Caco-2 (cell line): ENCODE data around the gene C6orf89. TPM values are rescaled to one million over a fixed set of nuclear protein-coding genes. Genes with fewer than 3 reads are reported as not detected.

Experiments used
- BruUV-seq: library from RNA; stranded (reverse); fragments of 400-500 nt; replicated peaks from 2 replicates; lab custom pipeline; 2021; lab: Mats Ljungman, UMichigan
- CTCF ChIA-PET: fragments of 300-600 bp; sonication (Branson Sonifier 250); formaldehyde crosslinking; loops from one replicate; lab custom pipeline; 2022; ENCODE audit warnings: antibody characterized with exemption; lab: Charles Lee
- POLR2A ChIA-PET: fragments of 300-600 bp; sonication (Branson Sonifier 250); formaldehyde crosslinking; loops from one replicate; lab custom pipeline; 2022; ENCODE audit warnings: antibody characterized with exemption; lab: Charles Lee
- DNase-seq, 2 experiments: peaks; one replicate each; pipeline versions ENCODE4 v3.0.0 to v3.0.0-alpha.2; 2020 to 2022
- H3K27me3 ChIP-seq: replicated peaks from 2 replicates; pipeline ENCODE4 v1.6.0; 2011; ENCODE audit warnings: low read length; ENCODE audit not compliant: control insufficient read depth, insufficient read depth
- H3K36me3 ChIP-seq: 2 replicates; pipeline ENCODE4 v1.5.1; 2011; ENCODE audit warnings: low read length; ENCODE audit not compliant: control insufficient read depth, insufficient read depth
- H3K4me1 ChIP-seq: fragments of 250-450 bp; sonication (Bioruptor Pico); 2 replicates; pipeline ENCODE4 v1.5.1; 2020; ENCODE audit warnings: mild to moderate bottlenecking
- H3K4me3 ChIP-seq: 2 replicates; pipeline ENCODE4 v1.5.1; 2011; ENCODE audit warnings: low read depth, mild to moderate bottlenecking, control low read depth, low read length
- H3K9me3 ChIP-seq: fragments of 250-450 bp; sonication (Bioruptor Pico); 2 replicates; pipeline ENCODE4 v1.5.1; 2020; ENCODE audit warnings: mild to moderate bottlenecking, moderate library complexity
- H3K27ac Mint-ChIP-seq: one replicate; pipeline ENCODE4 v1.8.0; 2022; ENCODE audit warnings: mixed read lengths; ENCODE audit not compliant: unreplicated experiment
- H3K27me3 Mint-ChIP-seq: one replicate; pipeline ENCODE4 v1.8.0; 2022; ENCODE audit warnings: mixed read lengths; ENCODE audit not compliant: insufficient read depth, unreplicated experiment
- H3K36me3 Mint-ChIP-seq: one replicate; pipeline ENCODE4 v1.8.0; 2022; ENCODE audit warnings: mild to moderate bottlenecking, mixed read lengths; ENCODE audit not compliant: insufficient read depth, unreplicated experiment
- H3K4me1 Mint-ChIP-seq: one replicate; pipeline ENCODE4 v1.8.0; 2022; ENCODE audit warnings: low read depth, mixed read lengths; ENCODE audit not compliant: unreplicated experiment
- H3K4me3 Mint-ChIP-seq: one replicate; pipeline ENCODE4 v1.8.0; 2022; ENCODE audit warnings: mild to moderate bottlenecking, moderate library complexity, mixed read lengths; ENCODE audit not compliant: unreplicated experiment
- H3K9me3 Mint-ChIP-seq: one replicate; pipeline ENCODE4 v1.8.0; 2022; ENCODE audit warnings: mixed read lengths; ENCODE audit not compliant: unreplicated experiment
- intact Hi-C: fragments of 100-400 bp; cut with micrococcal nuclease; formaldehyde crosslinking; loops from one replicate; pipeline ENCODE4 v1.10.0; 2022; ENCODE audit not compliant: unreplicated experiment
- total RNA-seq: library from RNA; stranded (reverse); gene quantifications from 2 replicates; pipeline ENCODE4 v1.2.3, GENCODE V29; 2022
- TF ChIP-seq, protein P1 (sequence below), 2 experiments: fragments of 200-600 bp in 1 of 2; IDR thresholded peaks; 1 replicate in 1 of 2; 2 replicates in 1 of 2; pipeline versions ENCODE4 v1.5.1 to v1.8.0; 2011 to 2022; ENCODE audit warnings: antibody characterized with exemption in 1 of 2, control low read depth in 1 of 2, inconsistent platforms in 1 of 2, low read depth in 1 of 2, low read length in 1 of 2, mild to moderate bottlenecking in 1 of 2, moderate library complexity in 1 of 2; ENCODE audit not compliant: insufficient read depth in 1 of 2, severe bottlenecking in 1 of 2, unreplicated experiment in 1 of 2

Gene C6orf89
- total RNA-seq, 1 experiment from 2014 or later, result 24.4 TPM

DNA sequence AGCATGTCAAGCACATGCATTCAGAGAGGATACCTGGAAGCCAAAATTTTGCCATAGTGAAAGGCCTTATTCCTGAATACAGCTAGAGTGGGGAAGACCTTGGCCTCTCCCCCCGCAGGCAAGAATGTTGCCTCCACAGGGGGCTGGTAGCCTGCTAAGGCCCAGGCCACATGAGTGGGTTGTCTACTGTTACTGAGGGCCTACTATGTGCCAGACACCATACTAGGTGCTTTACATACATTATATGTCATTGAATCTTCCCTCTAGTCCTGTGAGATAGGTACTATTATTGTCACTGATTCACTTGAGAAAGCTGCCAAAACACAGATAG lies 68.1 kb downstream of the C6orf89 start:
- Mint-ChIP-seq H3K36me3 (no peaks in the 10 kb centered on the region), H3K4me1 (no peaks in the 10 kb centered on the region), H3K27me3 (no peaks in the 10 kb centered on the region), H3K4me3 (no peak overlapping the region), H3K27ac (no peak overlapping the region), H3K9me3 (no peaks in the 10 kb centered on the region)
- no peaks in the 10 kb centered on the region for H3K4me1 ChIP-seq
- POLR2A ChIA-PET, result no interaction called here
- no TSS peak for BruUV-seq
- no peaks in the 10 kb centered on the region for H3K9me3 ChIP-seq
- no peak for DNase-seq
- H3K36me3 ChIP-seq, result no peaks in the 10 kb centered on the region
- intact Hi-C loops, result no loop called here
- H3K4me3 ChIP-seq, result no peak overlapping the region
- CTCF ChIA-PET, result no interaction called here
- TF ChIP-seq, protein P1, sequence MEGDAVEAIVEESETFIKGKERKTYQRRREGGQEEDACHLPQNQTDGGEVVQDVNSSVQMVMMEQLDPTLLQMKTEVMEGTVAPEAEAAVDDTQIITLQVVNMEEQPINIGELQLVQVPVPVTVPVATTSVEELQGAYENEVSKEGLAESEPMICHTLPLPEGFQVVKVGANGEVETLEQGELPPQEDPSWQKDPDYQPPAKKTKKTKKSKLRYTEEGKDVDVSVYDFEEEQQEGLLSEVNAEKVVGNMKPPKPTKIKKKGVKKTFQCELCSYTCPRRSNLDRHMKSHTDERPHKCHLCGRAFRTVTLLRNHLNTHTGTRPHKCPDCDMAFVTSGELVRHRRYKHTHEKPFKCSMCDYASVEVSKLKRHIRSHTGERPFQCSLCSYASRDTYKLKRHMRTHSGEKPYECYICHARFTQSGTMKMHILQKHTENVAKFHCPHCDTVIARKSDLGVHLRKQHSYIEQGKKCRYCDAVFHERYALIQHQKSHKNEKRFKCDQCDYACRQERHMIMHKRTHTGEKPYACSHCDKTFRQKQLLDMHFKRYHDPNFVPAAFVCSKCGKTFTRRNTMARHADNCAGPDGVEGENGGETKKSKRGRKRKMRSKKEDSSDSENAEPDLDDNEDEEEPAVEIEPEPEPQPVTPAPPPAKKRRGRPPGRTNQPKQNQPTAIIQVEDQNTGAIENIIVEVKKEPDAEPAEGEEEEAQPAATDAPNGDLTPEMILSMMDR (IDR thresholded peaks at IDR 0.05; ENCODE audit: insufficient read depth in 1 of 2, low read depth in 1 of 2, low read length in 1 of 2, severe bottlenecking in 1 of 2, unreplicated experiment in 1 of 2), result no peak
- no peaks in the 10 kb centered on the region for H3K27me3 ChIP-seq

DNA sequence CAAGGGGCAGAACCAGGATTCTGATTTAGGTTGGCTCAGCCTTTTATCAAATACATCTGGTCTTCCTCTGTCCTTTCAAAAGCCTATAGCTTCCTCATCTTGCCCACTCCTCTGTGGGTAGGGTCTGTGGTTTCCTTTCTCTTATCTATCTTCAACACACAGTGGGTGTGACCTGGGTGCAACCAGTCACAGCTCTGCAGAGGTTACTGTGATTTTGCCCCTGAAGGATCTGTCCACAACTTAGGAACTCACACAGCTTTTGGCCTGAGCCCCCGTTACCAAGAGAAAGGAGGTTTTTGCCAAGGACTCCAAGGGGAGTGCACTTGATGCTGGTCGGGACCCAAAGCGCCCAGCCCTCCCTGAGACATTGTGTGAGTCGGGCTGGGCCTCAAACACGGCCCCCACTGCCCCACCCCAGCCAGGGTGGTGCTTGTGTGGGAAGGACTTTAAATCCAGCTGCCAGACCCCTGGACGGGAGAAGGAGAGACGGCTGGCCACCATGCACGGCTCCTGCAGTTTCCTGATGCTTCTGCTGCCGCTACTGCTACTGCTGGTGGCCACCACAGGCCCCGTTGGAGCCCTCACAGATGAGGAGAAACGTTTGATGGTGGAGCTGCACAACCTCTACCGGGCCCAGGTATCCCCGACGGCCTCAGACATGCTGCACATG lies 68.6 kb downstream of the C6orf89 start, which contains the start of gene PI16:
PI16 (plus strand) TSS at position 477 of the 670 bp plus-strand sequence; CDS start at position 500, 23 bp downstream.
- DNase-seq, result no peak
- no peaks in the 10 kb centered on the region for H3K4me1 ChIP-seq
- ChIA-PET POLR2A (no interaction called here), CTCF (no interaction called here)
- Mint-ChIP-seq H3K4me1 (no peaks in the 10 kb centered on the region), H3K36me3 (no peaks in the 10 kb centered on the region), H3K4me3 (no peak within 1 kb of the TSS), H3K27ac (no peak within 1 kb of the TSS), H3K27me3 (no peaks in the 10 kb centered on the region), H3K9me3 (no peaks in the 10 kb centered on the region)
- TF ChIP-seq, protein P1 (IDR thresholded peaks at IDR 0.05; ENCODE audit: insufficient read depth in 1 of 2, low read depth in 1 of 2, low read length in 1 of 2, severe bottlenecking in 1 of 2, unreplicated experiment in 1 of 2), result no peak
- intact Hi-C loops, result no loop called here
- H3K27me3 ChIP-seq, result no peaks in the 10 kb centered on the region
- BruUV-seq, result no TSS peak
- H3K36me3 ChIP-seq, result no peaks in the 10 kb centered on the region
- H3K4me3 ChIP-seq, result no peak within 1 kb of the TSS
- no peaks in the 10 kb centered on the region for H3K9me3 ChIP-seq

DNA sequence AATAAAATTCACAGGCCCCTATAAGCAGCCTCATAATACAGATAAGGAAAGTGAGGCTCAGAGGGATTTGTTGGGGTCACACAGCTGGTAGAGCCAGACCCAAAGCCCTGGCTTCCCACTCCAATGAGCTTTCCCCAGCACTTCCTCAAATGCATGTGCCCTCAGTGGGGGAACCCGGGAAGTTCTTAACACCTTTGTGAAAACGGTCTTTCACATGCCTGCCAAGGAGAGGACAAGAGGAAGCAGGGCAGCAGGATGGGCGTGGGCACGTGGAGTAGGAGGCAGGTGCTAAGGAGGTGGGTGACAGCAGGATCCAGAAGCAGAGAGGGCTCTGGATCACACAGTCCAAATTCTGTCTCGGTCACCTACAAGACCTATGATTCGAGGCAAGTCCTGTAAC lies 69.4 kb downstream of the C6orf89 start:
- ChIA-PET CTCF (interaction anchor here (0.9 kb wide), 1 partner anchor 63 kb away, joined by 3 read pairs; no protein-coding TSS in a partner anchor), POLR2A (no interaction called here)
- H3K4me3 ChIP-seq, result no peak overlapping the region
- no peaks in the 10 kb centered on the region for H3K36me3 ChIP-seq
- H3K27me3 Mint-ChIP-seq, result no peaks in the 10 kb centered on the region
- H3K27me3 ChIP-seq, result no peaks in the 10 kb centered on the region
- no peak for DNase-seq
- TF ChIP-seq, protein P1 (IDR thresholded peaks at IDR 0.05; ENCODE audit: insufficient read depth in 1 of 2, low read depth in 1 of 2, low read length in 1 of 2, severe bottlenecking in 1 of 2, unreplicated experiment in 1 of 2), result no peak
- no peak overlapping the region for H3K4me3 Mint-ChIP-seq
- H3K9me3 ChIP-seq, result no peaks in the 10 kb centered on the region
- intact Hi-C loops, result no loop called here
- BruUV-seq, result no TSS peak
- H3K36me3 Mint-ChIP-seq, result no peaks in the 10 kb centered on the region
- no peaks in the 10 kb centered on the region for H3K9me3 Mint-ChIP-seq
- no peaks in the 10 kb centered on the region for H3K4me1 Mint-ChIP-seq
- H3K27ac Mint-ChIP-seq, result no peak overlapping the region
- H3K4me1 ChIP-seq, result no peaks in the 10 kb centered on the region
